ENCODE data around the gene HEXB. TPM values are rescaled to one million over a fixed set of nuclear protein-coding genes. Genes with fewer than 3 reads are reported as not detected.
"Not testable (repeated sequence)": the region's sequence is repeated elsewhere in the genome, so short reads cannot be mapped to it uniquely, and the experiment has no call there.

The HEXB gene
- total RNA-seq, 2 experiments from 2014 or later, result 67.1 to 68.5 TPM

GRCh38 chr5:74679300-74679699 is 5.7 kb upstream of the HEXB start:
- POLR2A ChIA-PET; H3K27me3 Mint-ChIP-seq; H3K36me3 Mint-ChIP-seq; H3K4me1 Mint-ChIP-seq (ENCODE audit: low read depth); CTCF ChIA-PET; H3K4me3 Mint-ChIP-seq; DNase-seq; H3K9me3 Mint-ChIP-seq; H3K27ac Mint-ChIP-seq: not testable (repeated sequence)
- intact Hi-C loops (cut with micrococcal nuclease), result loop anchor here (10.0 kb wide), 1 partner anchor 586 kb away; no protein-coding TSS in a partner anchor

- Mint-ChIP-seq H3K9me3 (no peaks in the 10 kb centered on the region), H3K27ac (no peak overlapping the region), H3K4me3 (no peak overlapping the region), H3K36me3 (no peaks in the 10 kb centered on the region), H3K4me1 (ENCODE audit: low read depth) (peaks cover 1% of the 10 kb centered on the region), H3K27me3 (peaks cover 4% of the 10 kb centered on the region)
- ChIA-PET CTCF (no interaction called here), POLR2A (no interaction called here)
- no peak for DNase-seq
- intact Hi-C loops (cut with micrococcal nuclease), result loop anchor here (10.0 kb wide), 1 partner anchor 585 kb away; no protein-coding TSS in a partner anchor
These were observed 5.1 kb upstream of the HEXB start for GRCh38 chr5:74679966-74680365.

DNA sequence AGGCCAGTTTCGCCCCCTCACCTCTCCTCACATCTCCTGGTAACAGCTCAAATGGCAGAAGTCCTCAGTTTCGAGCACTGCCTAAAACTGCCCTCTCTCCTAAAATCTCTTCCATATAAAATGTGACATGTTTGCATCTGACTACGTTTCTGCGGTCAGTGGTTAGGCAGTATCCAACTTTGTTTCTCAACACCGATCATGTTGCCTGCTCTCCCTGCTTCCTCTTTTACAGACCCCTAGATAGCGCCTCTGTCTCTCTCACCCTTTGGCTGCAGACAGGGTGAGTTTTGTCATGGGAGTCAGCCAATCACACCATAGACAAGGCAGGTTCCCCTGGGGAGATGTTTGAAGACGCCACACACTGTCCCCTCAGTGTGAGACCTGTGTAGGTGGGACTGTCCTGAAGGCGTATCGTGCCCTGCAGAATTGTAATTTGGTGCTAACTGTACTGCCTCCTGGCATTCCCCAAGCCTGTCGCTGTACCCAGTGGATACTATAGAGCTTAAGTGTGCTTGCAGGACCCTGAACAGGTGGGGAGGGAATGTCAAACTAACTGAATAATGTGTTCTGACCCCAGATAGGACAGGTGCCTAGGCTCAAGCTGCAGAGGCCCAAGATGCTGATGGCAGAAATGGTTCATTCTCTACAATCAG is 1.1 kb downstream of the HEXB start:
- POLR2A ChIA-PET, result interaction anchor here (1.4 kb wide), 1 partner anchor 46 kb away, joined by 4 read pairs; the partner anchor contains the start of gene ENC1
- peak overlapping the region; percentile 79 for H3K4me3 Mint-ChIP-seq
- DNase-seq, result peak; percentile 17
- no peaks in the 10 kb centered on the region for H3K27me3 Mint-ChIP-seq
- CTCF ChIA-PET, result interaction anchor here (1.1 kb wide), 1 partner anchor 80 kb away, joined by 4 read pairs; the partner anchor contains the start of genes GFM2 and NSA2
- no peaks in the 10 kb centered on the region for H3K9me3 Mint-ChIP-seq
- H3K27ac Mint-ChIP-seq, result peak overlapping the region; percentile 49
- peaks cover 21% of the 10 kb centered on the region for H3K4me1 Mint-ChIP-seq (ENCODE audit: low read depth)
- peaks cover 9% of the 10 kb centered on the region for H3K36me3 Mint-ChIP-seq
- intact Hi-C loops (cut with micrococcal nuclease), result loop anchor here (1.0 to 2.0 kb wide), 3 partner anchors 81 to 217 kb away; partner anchors contain the start of genes GFM2 and NSA2

GRCh38 chr5:74686962-74687751 is 2.1 kb downstream of the HEXB start:
- POLR2A ChIA-PET, result no interaction called here
- Mint-ChIP-seq H3K4me1 (ENCODE audit: low read depth) (peaks cover 21% of the 10 kb centered on the region), H3K36me3 (peaks cover 9% of the 10 kb centered on the region), H3K4me3 (no peak overlapping the region), H3K9me3 (no peaks in the 10 kb centered on the region), H3K27ac (no peak overlapping the region), H3K27me3 (no peaks in the 10 kb centered on the region)
- DNase-seq, result no peak
- CTCF ChIA-PET, result no interaction called here
- intact Hi-C loops (cut with micrococcal nuclease), result loop anchor here (1.0 kb wide), 1 partner anchor 216 kb away; no protein-coding TSS in a partner anchor

DNA sequence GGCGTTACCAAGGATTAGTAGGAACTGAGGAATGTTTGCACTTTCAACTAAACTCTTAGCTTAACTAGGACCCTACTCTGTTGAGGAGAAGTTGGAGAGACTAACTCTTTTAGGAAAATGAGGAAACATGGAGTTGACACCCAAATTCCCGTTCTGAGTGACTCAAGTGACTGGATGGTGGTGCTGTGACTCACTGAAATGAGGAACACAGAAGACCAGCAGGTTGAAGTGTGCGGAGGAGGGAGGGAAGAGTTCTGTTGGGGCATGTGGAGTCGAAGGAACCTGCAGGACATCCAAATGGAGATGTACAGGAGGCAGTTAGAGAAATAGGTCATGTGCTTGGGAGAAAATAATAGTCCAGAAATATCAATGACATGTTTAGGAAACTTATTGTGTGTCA is 8.2 kb downstream of the HEXB start:
- ChIA-PET POLR2A (no interaction called here), CTCF (no interaction called here)
- no peaks in the 10 kb centered on the region for H3K27me3 Mint-ChIP-seq
- no peak overlapping the region for H3K27ac Mint-ChIP-seq
- intact Hi-C loops (cut with micrococcal nuclease), result no loop called here
- DNase-seq, result no peak
- H3K4me3 Mint-ChIP-seq, result no peak overlapping the region
- H3K9me3 Mint-ChIP-seq, result no peaks in the 10 kb centered on the region
- H3K4me1 Mint-ChIP-seq (ENCODE audit: low read depth), result peaks cover 3% of the 10 kb centered on the region
- peaks cover 25% of the 10 kb centered on the region for H3K36me3 Mint-ChIP-seq

- peaks cover 37% of the 10 kb centered on the region for H3K36me3 Mint-ChIP-seq
- intact Hi-C loops (cut with micrococcal nuclease), result no loop called here
- no peak overlapping the region for H3K4me3 Mint-ChIP-seq
- H3K4me1 Mint-ChIP-seq (ENCODE audit: low read depth), result peaks cover 5% of the 10 kb centered on the region
- H3K27ac Mint-ChIP-seq, result no peak overlapping the region
- CTCF ChIA-PET, result interaction anchor here (0.7 kb wide), 1 partner anchor 49 kb away, joined by 3 read pairs; the partner anchor contains the start of genes GFM2 and NSA2
- POLR2A ChIA-PET, result no interaction called here
- DNase-seq, result no peak
- no peaks in the 10 kb centered on the region for H3K9me3 Mint-ChIP-seq
- no peaks in the 10 kb centered on the region for H3K27me3 Mint-ChIP-seq
These were observed 32.6 kb downstream of the HEXB start for GRCh38 chr5:74717596-74717995.

- H3K4me1 Mint-ChIP-seq (ENCODE audit: low read depth), result no peaks in the 10 kb centered on the region
- intact Hi-C loops (cut with micrococcal nuclease), result no loop called here
- DNase-seq, result no peak
- no peaks in the 10 kb centered on the region for H3K9me3 Mint-ChIP-seq
- CTCF ChIA-PET, result no interaction called here
- peaks cover 44% of the 10 kb centered on the region for H3K36me3 Mint-ChIP-seq
- POLR2A ChIA-PET, result no interaction called here
- no peak overlapping the region for H3K4me3 Mint-ChIP-seq
- H3K27ac Mint-ChIP-seq, result no peak overlapping the region
- H3K27me3 Mint-ChIP-seq, result no peaks in the 10 kb centered on the region
These were observed 37.2 kb downstream of the HEXB start for GRCh38 chr5:74722271-74722670.

- no peaks in the 10 kb centered on the region for H3K27me3 Mint-ChIP-seq
- H3K27ac Mint-ChIP-seq, result no peak overlapping the region
- peaks cover 32% of the 10 kb centered on the region for H3K36me3 Mint-ChIP-seq
- ChIA-PET POLR2A (no interaction called here), CTCF (no interaction called here)
- H3K4me3 Mint-ChIP-seq, result no peak overlapping the region
- no peak for DNase-seq
- no peaks in the 10 kb centered on the region for H3K4me1 Mint-ChIP-seq (ENCODE audit: low read depth)
- intact Hi-C loops (cut with micrococcal nuclease), result no loop called here
- H3K9me3 Mint-ChIP-seq, result no peaks in the 10 kb centered on the region
These were observed 40.3 kb downstream of the HEXB start for GRCh38 chr5:74725331-74725730.

- CTCF ChIA-PET, result no interaction called here
- no peak overlapping the region for H3K4me3 Mint-ChIP-seq
These were observed 51.7 kb downstream of the HEXB start for GRCh38 chr5:74736759-74737158.

GRCh38 chr5:74738406-74738805 is 53.4 kb downstream of the HEXB start:
- no peak for DNase-seq
- Mint-ChIP-seq H3K27me3 (no peaks in the 10 kb centered on the region), H3K4me1 (ENCODE audit: low read depth) (no peaks in the 10 kb centered on the region), H3K36me3 (peaks cover 26% of the 10 kb centered on the region), H3K27ac (no peak overlapping the region), H3K4me3 (no peak overlapping the region), H3K9me3 (no peaks in the 10 kb centered on the region)
- ChIA-PET CTCF (interaction anchor here (0.5 kb wide), 1 partner anchor 1350 kb away, joined by 3 read pairs; no protein-coding TSS in a partner anchor), POLR2A (no interaction called here)
- intact Hi-C loops (cut with micrococcal nuclease), result no loop called here

More at GRCh38 chr5:74736759-74737158, 51.7 kb downstream of the HEXB start:
- no peak for DNase-seq
- Mint-ChIP-seq H3K27me3 (no peaks in the 10 kb centered on the region), H3K4me1 (ENCODE audit: low read depth) (no peaks in the 10 kb centered on the region), H3K27ac (no peak overlapping the region), H3K36me3 (peaks cover 22% of the 10 kb centered on the region), H3K9me3 (no peaks in the 10 kb centered on the region)
- POLR2A ChIA-PET, result no interaction called here
- intact Hi-C loops (cut with micrococcal nuclease), result no loop called here

GRCh38 chr5:74748742-74749141 is 63.7 kb downstream of the HEXB start:
- CTCF ChIA-PET; intact Hi-C loops (cut with micrococcal nuclease); H3K27me3 Mint-ChIP-seq; H3K4me1 Mint-ChIP-seq (ENCODE audit: low read depth); DNase-seq; H3K4me3 Mint-ChIP-seq; H3K9me3 Mint-ChIP-seq; H3K27ac Mint-ChIP-seq: not testable (repeated sequence)
- H3K36me3 Mint-ChIP-seq, result peaks cover 38% of the 10 kb centered on the region
- POLR2A ChIA-PET, result interaction anchor here (0.6 kb wide), 1 partner anchor 1846 kb away, joined by 4 read pairs; no protein-coding TSS in a partner anchor

- Mint-ChIP-seq H3K36me3 (peaks cover 31% of the 10 kb centered on the region), H3K27me3 (no peaks in the 10 kb centered on the region), H3K4me3 (no peak overlapping the region), H3K4me1 (ENCODE audit: low read depth) (peaks cover 38% of the 10 kb centered on the region), H3K9me3 (peaks cover 5% of the 10 kb centered on the region), H3K27ac (no peak overlapping the region)
- ChIA-PET CTCF (no interaction called here), POLR2A (no interaction called here)
- intact Hi-C loops (cut with micrococcal nuclease), result loop anchor here (10.0 kb wide), 3 partner anchors 504 to 954 kb away; partner anchors contain the start of gene POC5
- no peak for DNase-seq
These were observed 76.2 kb downstream of the HEXB start for GRCh38 chr5:74761241-74761640.

Data from activated CD4-positive, alpha-beta memory T cell treated with anti-CD3 and anti-CD28 coated beads for 36 hours (primary cell).